Common myeloid progenitor, CD34-positive (primary cell): ENCODE results near the gene GSG1L.

Experiments used
- CTCF ChIA-PET: fragments of 350-600 bp; sonication (Branson Sonifier 250); formaldehyde crosslinking; loops from one replicate; lab custom pipeline; 2021; ENCODE audit warnings: antibody characterized with exemption; lab: Charles Lee
- POLR2A ChIA-PET: fragments of 350-600 bp; sonication (Branson Sonifier 250); formaldehyde crosslinking; loops from one replicate; lab custom pipeline; 2021; ENCODE audit warnings: antibody characterized with exemption; lab: Charles Lee
- DNase-seq, 3 donors: peaks; one replicate each; pipeline versions ENCODE4 v3.0.0 to v3.0.0-alpha.2; 2013
- H3K27ac ChIP-seq, 2 experiments: 1 replicate in 1 of 2; 2 replicates in 1 of 2; pipeline ENCODE4 v1.7.0; 2013; ENCODE audit warnings: inconsistent platforms in 2 of 2, low read length in 2 of 2, mild to moderate bottlenecking in 2 of 2, low read depth in 1 of 2, moderate library complexity in 1 of 2; ENCODE audit not compliant: severe bottlenecking in 2 of 2, insufficient read depth in 1 of 2, poor library complexity in 1 of 2
- H3K27me3 ChIP-seq, 5 experiments: replicated peaks in 2 of 5; 1 replicate in 3 of 5; 2 replicates in 2 of 5; pipeline versions ENCODE4 v1.6.1 to v1.7.0; 2013; ENCODE audit warnings: low read length in 4 of 5, mild to moderate bottlenecking in 2 of 5, moderate library complexity in 2 of 5, inconsistent platforms in 1 of 5; ENCODE audit not compliant: insufficient read depth in 5 of 5, control insufficient read depth in 4 of 5
- H3K36me3 ChIP-seq, 4 experiments: 1 replicate in 2 of 4; 2 replicates in 2 of 4; pipeline versions ENCODE4 v1.6.1 to v1.7.0; 2013; ENCODE audit warnings: low read length in 3 of 4, control low read depth in 1 of 4, mild to moderate bottlenecking in 1 of 4; ENCODE audit not compliant: control insufficient read depth in 4 of 4, insufficient read depth in 4 of 4
- H3K4me1 ChIP-seq, 4 experiments: 1 replicate in 3 of 4; 2 replicates in 1 of 4; pipeline versions ENCODE4 v1.6.1 to v1.7.1; 2013; ENCODE audit warnings: low read length in 3 of 4, mild to moderate bottlenecking in 3 of 4, control low read depth in 1 of 4, inconsistent platforms in 1 of 4, moderate library complexity in 1 of 4; ENCODE audit not compliant: control insufficient read depth in 4 of 4, insufficient read depth in 4 of 4; ENCODE audit errors: control extremely low read depth in 1 of 4
- H3K4me3 ChIP-seq, 7 experiments: 1 replicate in 4 of 7; 2 replicates in 3 of 7; pipeline versions ENCODE4 v1.5.1 to v1.7.0; 2013; ENCODE audit warnings: mild to moderate bottlenecking in 7 of 7, low read length in 6 of 7, moderate library complexity in 6 of 7, inconsistent platforms in 2 of 7, low read depth in 2 of 7, control low read depth in 1 of 7; ENCODE audit not compliant: insufficient read depth in 4 of 7, control insufficient read depth in 1 of 7; ENCODE audit errors: extremely low read depth in 1 of 7
- H3K9me3 ChIP-seq, 5 experiments: 1 replicate in 4 of 5; 2 replicates in 1 of 5; pipeline versions ENCODE4 v1.6.1 to v1.7.1; 2013; ENCODE audit warnings: low read length in 4 of 5, mild to moderate bottlenecking in 2 of 5, inconsistent platforms in 1 of 5, low read depth in 1 of 5, moderate library complexity in 1 of 5; ENCODE audit not compliant: control insufficient read depth in 4 of 5, insufficient read depth in 2 of 5; ENCODE audit errors: control extremely low read depth in 1 of 5
- WGBS: methylation state at CpG from one replicate; pipeline ENCODE4 v1.1.5; 2013; ENCODE audit not compliant: insufficient coverage; 5-methylcytosine and 5-hydroxymethylcytosine counted together

Gene GSG1L

DNA sequence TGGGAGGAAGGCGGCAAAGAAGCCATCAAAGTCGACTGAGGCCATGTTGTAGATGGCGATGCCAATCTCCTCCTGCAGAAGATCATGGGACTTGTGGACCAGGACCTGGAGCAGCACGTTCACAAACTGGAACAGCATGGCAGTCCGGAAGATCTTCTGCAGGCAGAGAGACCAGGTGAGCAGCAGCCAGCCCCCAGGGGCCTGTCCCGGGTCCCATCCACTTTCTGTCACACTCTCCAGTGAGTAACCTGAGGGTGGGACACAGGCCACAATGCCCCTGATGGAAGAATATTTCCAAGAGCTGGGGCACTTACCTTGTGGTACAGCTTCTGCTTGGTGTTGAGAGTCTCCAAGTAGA, 38.0 kb upstream of the GSG1L start:
- no peaks in the 10 kb centered on the region for H3K9me3 ChIP-seq
- H3K4me3 ChIP-seq, result no peak overlapping the region
- no peaks in the 10 kb centered on the region for H3K27me3 ChIP-seq
- 100% methylated on average over 6 of the region's 6 CpGs for WGBS
- DNase-seq, result no peak
- H3K36me3 ChIP-seq, result peaks cover 47 to 97% (median 77%) of the 10 kb centered on the region in 4 experiments
- no peak overlapping the region for H3K27ac ChIP-seq
- H3K4me1 ChIP-seq, result no peaks in the 10 kb centered on the region
- CTCF ChIA-PET, result no interaction called here
- POLR2A ChIA-PET, result no interaction called here

DNA sequence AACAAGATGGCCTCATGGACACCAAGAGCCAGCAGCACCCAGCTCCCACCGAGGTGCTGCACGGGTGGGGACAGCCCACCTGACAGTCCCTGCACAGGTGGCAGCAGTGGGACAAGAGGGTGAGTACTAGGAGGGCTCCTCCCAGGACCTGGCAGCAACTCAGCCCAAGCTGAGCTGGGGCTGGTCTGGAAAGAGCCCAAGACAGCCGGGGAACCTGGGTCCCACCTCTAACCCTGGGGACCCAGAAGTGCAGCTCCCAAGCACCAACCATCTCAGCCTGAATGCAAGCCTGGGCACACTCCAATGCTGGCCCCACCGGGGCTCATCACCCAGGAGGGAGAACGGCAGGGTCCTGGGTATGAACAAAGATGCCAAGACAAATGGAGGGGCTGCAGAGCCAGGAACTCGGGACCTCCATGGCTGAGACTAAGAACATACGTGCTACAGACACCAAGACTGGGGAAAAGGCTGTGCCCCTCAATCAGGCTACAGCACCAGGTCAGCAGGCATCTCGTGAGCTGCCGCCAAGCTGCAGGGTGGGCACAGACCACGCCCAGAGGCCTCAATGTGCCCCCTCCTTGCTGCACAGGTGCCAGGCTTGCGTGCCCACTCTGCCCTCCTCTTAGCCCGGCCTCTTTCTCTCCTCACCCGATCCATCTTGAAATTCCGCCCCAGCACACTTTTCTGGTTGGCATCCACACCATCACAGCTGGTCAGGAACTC, 37.5 kb upstream of the GSG1L start:
- Histone ChIP-seq H3K9me3 (no peaks in the 10 kb centered on the region), H3K4me1 (no peaks in the 10 kb centered on the region), H3K27ac (no peak overlapping the region), H3K27me3 (no peaks in the 10 kb centered on the region), H3K36me3 (peaks cover 45 to 95% (median 72%) of the 10 kb centered on the region in 4 experiments), H3K4me3 (no peak overlapping the region)
- DNase-seq, result no peak
- CTCF ChIA-PET, result no interaction called here
- POLR2A ChIA-PET, result no interaction called here
- WGBS, result 95% methylated on average over 11 of the region's 14 CpGs

DNA sequence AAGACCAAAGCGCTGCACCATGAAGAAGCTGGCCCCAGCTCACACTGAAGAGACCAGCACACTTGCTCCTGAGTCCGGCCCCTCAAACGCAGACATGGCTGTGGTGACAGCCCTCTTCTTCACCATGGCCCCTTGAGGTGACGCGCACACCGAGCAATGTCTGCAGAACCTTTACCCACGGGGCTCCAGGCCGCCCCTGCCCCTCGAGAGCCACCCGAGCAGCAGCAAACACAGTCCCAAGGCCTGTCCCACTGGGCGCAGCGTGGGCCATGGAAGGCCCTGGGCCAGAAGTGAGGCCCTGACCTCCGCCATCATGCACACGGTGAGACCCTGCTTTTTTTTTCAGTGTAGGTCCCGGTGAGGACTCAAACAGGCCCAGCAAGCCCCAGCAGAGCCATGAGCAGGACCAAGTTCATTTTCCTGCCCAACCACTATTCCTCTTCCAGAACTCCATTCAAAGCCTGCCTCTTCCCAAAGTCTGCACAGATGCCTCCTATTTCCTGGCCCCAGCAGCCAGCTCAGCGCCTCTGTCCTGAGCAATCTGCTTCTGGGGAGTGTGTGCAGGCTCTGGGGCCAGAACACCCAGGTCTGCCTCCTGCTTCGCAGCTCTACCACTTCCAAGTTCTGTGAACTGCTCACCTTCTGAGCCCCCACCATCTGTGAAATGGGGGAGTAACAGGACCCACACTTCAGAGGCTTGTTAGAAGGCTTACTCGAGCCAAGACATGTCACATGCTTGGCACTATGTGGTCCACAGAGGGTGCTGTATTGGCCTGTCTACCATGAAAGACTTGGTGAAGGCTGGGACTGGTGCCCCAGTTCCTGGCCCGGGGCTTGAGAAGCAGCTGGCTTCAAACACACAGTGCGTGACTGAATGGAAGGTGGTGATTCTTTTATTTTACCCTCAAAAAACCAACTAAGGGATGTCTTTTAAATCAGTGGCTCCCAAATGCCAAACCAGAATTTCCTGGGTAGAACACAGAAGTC, 35.7 kb upstream of the GSG1L start:
- Histone ChIP-seq H3K9me3 (no peaks in the 10 kb centered on the region), H3K36me3 (peaks cover 39 to 79% (median 58%) of the 10 kb centered on the region in 4 experiments), H3K4me1 (no peaks in the 10 kb centered on the region), H3K27ac (no peak overlapping the region), H3K27me3 (no peaks in the 10 kb centered on the region), H3K4me3 (no peak overlapping the region)
- WGBS, result 97% methylated on average over 17 of the region's 20 CpGs
- POLR2A ChIA-PET, result interaction anchor here (0.9 kb wide), 1 partner anchor 8 kb away, joined by 3 read pairs; no protein-coding TSS in a partner anchor
- no peak for DNase-seq
- CTCF ChIA-PET, result no interaction called here

DNA sequence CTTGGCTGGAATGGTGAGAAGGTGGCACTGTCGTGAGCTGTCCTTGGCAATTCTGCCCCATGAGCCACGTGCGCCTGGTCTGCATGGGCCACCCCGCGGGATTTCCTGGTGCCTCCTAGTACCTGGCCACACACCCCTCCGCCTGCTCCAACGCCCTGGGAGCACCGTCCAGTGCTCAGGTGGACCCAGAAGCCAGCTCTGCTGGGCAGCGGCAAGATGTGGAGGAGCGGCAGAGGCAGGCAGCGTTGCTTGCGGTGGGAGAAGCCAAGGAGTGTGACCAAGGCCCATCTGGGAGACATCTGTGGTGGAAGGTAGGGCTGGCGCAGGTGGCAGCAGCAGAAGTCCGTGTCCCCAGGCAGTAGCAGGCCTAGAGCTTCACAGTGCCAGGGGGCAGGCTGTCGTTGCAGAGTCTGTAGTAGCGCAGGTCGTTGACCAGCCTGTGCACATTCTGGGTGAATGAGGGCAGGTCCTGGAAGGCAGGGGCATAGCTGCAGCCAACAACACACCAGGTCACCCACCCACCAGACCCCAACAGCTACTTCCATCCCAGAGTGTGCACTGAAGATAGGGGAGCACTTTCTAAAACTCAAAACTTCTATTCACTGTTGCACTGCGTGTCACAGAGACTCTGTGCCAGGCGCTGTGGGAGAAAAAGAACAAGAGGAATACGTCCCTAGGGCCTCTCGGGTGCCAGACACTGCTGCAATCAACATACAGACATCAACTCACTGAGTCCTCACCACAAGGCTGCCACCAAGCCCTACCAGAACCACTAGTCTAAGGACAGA, 34.9 kb upstream of the GSG1L start:
- no peaks in the 10 kb centered on the region for H3K4me1 ChIP-seq
- no peaks in the 10 kb centered on the region for H3K9me3 ChIP-seq
- DNase-seq, result no peak
- no peak overlapping the region for H3K4me3 ChIP-seq
- H3K27ac ChIP-seq, result no peak overlapping the region
- ChIA-PET POLR2A (interaction anchor here (0.9 kb wide), 1 partner anchor 9 kb away, joined by 3 read pairs; no protein-coding TSS in a partner anchor), CTCF (no interaction called here)
- H3K36me3 ChIP-seq, result peaks cover 37 to 70% (median 52%) of the 10 kb centered on the region in 4 experiments
- 97% methylated on average over 17 of the region's 21 CpGs for WGBS
- no peaks in the 10 kb centered on the region for H3K27me3 ChIP-seq

- Histone ChIP-seq H3K27me3 (no peaks in the 10 kb centered on the region), H3K4me1 (no peaks in the 10 kb centered on the region), H3K4me3 (no peak overlapping the region), H3K27ac (no peak overlapping the region), H3K9me3 (no peaks in the 10 kb centered on the region), H3K36me3 (peaks cover 31 to 59% (median 44%) of the 10 kb centered on the region in 4 experiments)
- DNase-seq, result no peak
- POLR2A ChIA-PET, result no interaction called here
- CTCF ChIA-PET, result no interaction called here
- WGBS, result 90% methylated on average over 14 of the region's 17 CpGs
Measured at GRCh38 chr16:28096983-28097899, 33.7 kb upstream of the GSG1L start.

DNA sequence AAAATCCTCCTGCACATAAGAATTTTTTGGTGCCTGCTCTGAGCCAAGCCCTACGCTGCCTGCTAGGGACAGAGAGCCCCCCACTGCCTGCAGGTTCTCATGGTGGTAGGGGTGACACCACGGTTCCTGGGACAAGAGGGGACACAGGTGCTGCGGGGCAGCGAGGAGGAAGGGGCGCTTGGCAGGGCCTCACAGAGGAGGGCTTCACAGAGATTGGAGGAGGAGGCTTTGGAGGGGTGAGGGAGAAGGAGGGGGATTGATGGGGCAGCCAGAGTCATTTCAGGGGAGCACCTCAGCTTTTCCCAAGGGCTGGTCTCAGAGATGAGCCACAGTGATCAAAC, 29.8 kb upstream of the GSG1L start:
- Histone ChIP-seq H3K27me3 (no peaks in the 10 kb centered on the region), H3K4me1 (no peaks in the 10 kb centered on the region), H3K9me3 (no peaks in the 10 kb centered on the region), H3K27ac (no peak overlapping the region), H3K36me3 (peaks cover 10 to 23% (median 16%) of the 10 kb centered on the region in 4 experiments), H3K4me3 (no peak overlapping the region)
- no peak for DNase-seq
- CTCF ChIA-PET, result interaction anchor here (1.1 to 1.9 kb wide), 2 partner anchors 14 to 20 kb away, joined by 3 to 4 read pairs; no protein-coding TSS in a partner anchor
- WGBS, result 97% methylated on average over 5 of the region's 5 CpGs
- POLR2A ChIA-PET, result no interaction called here
